Activated CD4-positive, alpha-beta T cell treated with anti-CD3 and anti-CD28 coated beads, Interleukin-2, amount 10 ng/mL, durations not matched to agents 24 days and 14 days (primary cell): ENCODE measurements around the gene API5. TPM values are rescaled to one million over a fixed set of nuclear protein-coding genes. Genes with fewer than 3 reads are reported as not detected.
A peak's percentile ranks its signal among the peaks of the same experiment; 100 is the strongest.
"Not testable (repeated sequence)": the region's sequence is repeated elsewhere in the genome, so short reads cannot be mapped to it uniquely, and the experiment has no call there.

Experiments used
- DNase-seq: peaks from one replicate; pipeline ENCODE4 v3.0.0; 2022
- H3K27ac Mint-ChIP-seq: one replicate; pipeline ENCODE4 v1.8.0; 2022; ENCODE audit warnings: mild to moderate bottlenecking, mixed read lengths
- H3K27me3 Mint-ChIP-seq: one replicate; pipeline ENCODE4 v1.8.0; 2022; ENCODE audit warnings: mixed read lengths
- H3K36me3 Mint-ChIP-seq: one replicate; pipeline ENCODE4 v1.8.0; 2022; ENCODE audit warnings: low read depth, mild to moderate bottlenecking, mixed read lengths
- H3K4me1 Mint-ChIP-seq: one replicate; pipeline ENCODE4 v1.8.0; 2021; ENCODE audit warnings: mixed read lengths
- H3K4me3 Mint-ChIP-seq: one replicate; pipeline ENCODE4 v1.8.0; 2022; ENCODE audit warnings: mild to moderate bottlenecking, moderate library complexity, mixed read lengths
- H3K9me3 Mint-ChIP-seq: one replicate; pipeline ENCODE4 v1.8.0; 2021; ENCODE audit warnings: mixed read lengths
- intact Hi-C: fragments of 100-400 bp; cut with micrococcal nuclease; formaldehyde crosslinking; loops from one replicate; pipeline ENCODE4 v1.15.1; 2023
- total RNA-seq: library from RNA; stranded (reverse); gene quantifications from 2 replicates; pipeline ENCODE4 v1.2.3, GENCODE V29; 2022

The API5 gene
- total RNA-seq, 1 donor from 2014 or later, result 182 TPM

DNA sequence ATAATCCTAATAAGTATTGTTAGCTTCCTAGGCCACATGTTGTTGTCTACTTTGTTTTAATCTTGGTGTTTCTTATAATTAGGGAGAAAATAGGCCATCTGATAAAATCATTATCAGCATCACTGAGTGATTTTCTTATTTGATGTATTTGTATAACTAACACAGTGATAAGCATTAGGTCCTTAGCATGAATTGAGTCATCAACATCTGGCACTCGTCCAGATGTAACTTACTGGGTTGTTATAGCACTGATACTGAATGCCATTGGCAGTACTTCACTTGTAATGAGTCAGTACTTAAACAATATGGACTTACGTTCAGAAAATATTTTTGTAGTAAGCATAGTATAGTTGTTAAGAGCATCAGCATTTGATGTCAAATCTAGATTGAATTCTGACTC lies 16.2 kb downstream of the API5 start:
- peaks cover 60% of the 10 kb centered on the region for H3K36me3 Mint-ChIP-seq

DNA sequence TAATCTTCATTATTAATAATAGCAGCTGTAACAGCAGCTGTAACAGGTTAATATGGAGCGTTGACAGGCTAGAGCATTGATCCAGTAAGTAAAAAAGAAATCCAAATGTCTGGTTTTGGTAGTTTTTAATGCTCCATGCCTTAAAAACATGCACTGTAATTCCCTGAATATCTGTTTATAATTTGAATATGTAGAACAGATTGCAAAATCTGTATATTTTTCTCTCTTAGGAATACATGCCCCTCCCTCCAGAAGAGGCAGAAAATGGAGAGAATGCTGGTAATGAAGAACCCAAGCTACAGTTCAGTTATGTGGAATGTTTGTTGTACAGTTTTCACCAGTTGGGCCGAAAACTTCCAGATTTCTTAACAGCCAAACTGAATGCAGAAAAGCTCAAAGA lies 16.7 kb downstream of the API5 start:
- Mint-ChIP-seq H3K27me3 (no peaks in the 10 kb centered on the region), H3K9me3 (no peaks in the 10 kb centered on the region), H3K4me3 (no peak overlapping the region), H3K4me1 (no peaks in the 10 kb centered on the region), H3K36me3 (peaks cover 55% of the 10 kb centered on the region), H3K27ac (no peak overlapping the region)
- DNase-seq, result no peak
- intact Hi-C loops, result no loop called here

More for the DNA sequence above, 16.2 kb downstream of the API5 start:
- Mint-ChIP-seq H3K4me3 (no peak overlapping the region), H3K4me1 (no peaks in the 10 kb centered on the region), H3K27ac (no peak overlapping the region), H3K9me3 (no peaks in the 10 kb centered on the region), H3K27me3 (no peaks in the 10 kb centered on the region)
- no peak for DNase-seq
- intact Hi-C loops, result no loop called here

GRCh38 chr11:43341159-43341558 lies 29.4 kb downstream of the API5 start:
- Mint-ChIP-seq H3K27me3 (no peaks in the 10 kb centered on the region), H3K4me3 (no peak overlapping the region), H3K27ac (no peak overlapping the region), H3K36me3 (peaks cover 30% of the 10 kb centered on the region), H3K9me3 (no peaks in the 10 kb centered on the region), H3K4me1 (no peaks in the 10 kb centered on the region)
- intact Hi-C loops, result no loop called here
- no peak for DNase-seq

GRCh38 chr11:43351426-43351825 lies 39.6 kb downstream of the API5 start:
- DNase-seq, H3K36me3 Mint-ChIP-seq, H3K4me3 Mint-ChIP-seq, H3K4me1 Mint-ChIP-seq, H3K27me3 Mint-ChIP-seq, H3K9me3 Mint-ChIP-seq, H3K27ac Mint-ChIP-seq, intact Hi-C loops: not testable (repeated sequence)

GRCh38 chr11:43354311-43354710 lies 42.5 kb downstream of the API5 start:
- intact Hi-C loops, result no loop called here
- no peak for DNase-seq
- Mint-ChIP-seq H3K4me1 (peaks cover 11% of the 10 kb centered on the region), H3K36me3 (peaks cover 3% of the 10 kb centered on the region), H3K27me3 (no peaks in the 10 kb centered on the region), H3K27ac (no peak overlapping the region), H3K9me3 (no peaks in the 10 kb centered on the region), H3K4me3 (no peak overlapping the region)

- no peak for DNase-seq
- no peak overlapping the region for H3K27ac Mint-ChIP-seq
- H3K4me1 Mint-ChIP-seq, result peaks cover 25% of the 10 kb centered on the region
- peaks cover 10% of the 10 kb centered on the region for H3K36me3 Mint-ChIP-seq
- no peak overlapping the region for H3K4me3 Mint-ChIP-seq
- intact Hi-C loops, result no loop called here
- no peaks in the 10 kb centered on the region for H3K9me3 Mint-ChIP-seq
- H3K27me3 Mint-ChIP-seq, result no peaks in the 10 kb centered on the region
Observed at GRCh38 chr11:43356336-43356735, 44.5 kb downstream of the API5 start.

DNA sequence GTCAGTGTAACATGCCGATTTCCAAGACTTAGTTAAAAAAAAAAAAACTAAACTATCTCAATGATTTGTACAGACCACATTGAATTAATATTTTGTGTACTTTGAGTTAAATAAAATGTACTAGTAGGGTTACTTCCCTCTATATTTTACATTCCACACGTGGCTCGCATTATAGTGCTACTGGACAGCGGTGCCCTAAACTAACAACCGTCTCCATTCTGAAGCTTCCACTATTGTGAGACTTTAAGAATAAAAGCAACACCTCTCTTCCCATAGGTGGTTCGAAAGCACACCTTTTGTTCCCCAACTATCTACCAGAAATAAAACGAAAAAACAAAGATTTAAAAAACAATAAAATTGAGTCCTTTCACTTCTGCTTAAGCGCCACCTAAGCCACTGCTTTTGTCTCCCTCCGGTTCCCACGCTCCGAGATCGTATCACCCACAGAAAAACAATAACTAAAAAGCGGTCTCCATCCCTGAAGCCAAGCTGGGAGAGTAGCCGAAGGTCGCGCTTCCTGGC lies 46.5 kb downstream of the API5 start:
- DNase-seq, result no peak
- peaks cover 29% of the 10 kb centered on the region for H3K4me1 Mint-ChIP-seq
- H3K27me3 Mint-ChIP-seq, result no peaks in the 10 kb centered on the region
- no peaks in the 10 kb centered on the region for H3K9me3 Mint-ChIP-seq
- peak overlapping the region; percentile 99 for H3K4me3 Mint-ChIP-seq
- peaks cover 13% of the 10 kb centered on the region for H3K36me3 Mint-ChIP-seq
- H3K27ac Mint-ChIP-seq, result peak overlapping the region; percentile 97
- intact Hi-C loops, result loop anchor here (1.0 to 2.0 kb wide), 3 partner anchors 34 to 60 kb away; partner anchors contain the start of gene API5

- no peaks in the 10 kb centered on the region for H3K27me3 Mint-ChIP-seq
- H3K27ac Mint-ChIP-seq, result peak within 1 kb of the TSS; percentile 97
Observed at GRCh38 chr11:43358801-43359421, 47.1 kb downstream of the API5 start, which contains the start of gene TTC17. Gene TTC17, plus strand, starts transcription at chr11:43358920. Its CDS starts 35 bp downstream, at chr11:43358955.

DNA sequence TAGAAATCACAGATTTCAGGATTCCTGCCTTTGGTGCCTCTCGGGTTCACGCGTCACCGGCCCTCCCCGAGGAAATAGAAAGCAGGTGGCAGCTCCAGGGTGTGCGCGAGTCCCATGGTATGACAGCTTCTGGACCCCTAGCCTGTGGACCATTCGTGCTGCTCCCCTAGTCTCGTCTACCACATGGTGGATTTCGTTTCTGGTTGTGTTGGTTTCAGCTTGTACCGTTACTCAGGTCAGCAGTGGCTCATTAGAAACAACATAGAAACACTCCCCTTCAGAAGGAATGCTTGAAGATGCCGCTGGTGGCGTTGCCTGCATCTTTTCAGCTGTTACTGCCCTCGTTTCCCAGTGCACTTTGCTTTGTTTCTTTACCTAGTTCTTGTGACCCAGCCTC lies 47.6 kb downstream of the API5 start:
- H3K4me1 Mint-ChIP-seq, result peaks cover 29% of the 10 kb centered on the region
- H3K4me3 Mint-ChIP-seq, result peak overlapping the region; percentile 99
- H3K36me3 Mint-ChIP-seq, result peaks cover 20% of the 10 kb centered on the region
- no peaks in the 10 kb centered on the region for H3K27me3 Mint-ChIP-seq
- intact Hi-C loops, result loop anchor here (2.0 kb wide), 2 partner anchors 33 to 59 kb away; no protein-coding TSS in a partner anchor
- DNase-seq, result peak; percentile 83
- no peaks in the 10 kb centered on the region for H3K9me3 Mint-ChIP-seq
- H3K27ac Mint-ChIP-seq, result peak overlapping the region; percentile 97

More at GRCh38 chr11:43358801-43359421, 47.1 kb downstream of the API5 start, which contains the start of gene TTC17:
- intact Hi-C loops, result loop anchor here (1.0 to 2.0 kb wide), 3 partner anchors 34 to 60 kb away; partner anchors contain the start of gene API5
- H3K36me3 Mint-ChIP-seq, result peaks cover 18% of the 10 kb centered on the region
- peak within 1 kb of the TSS; percentile 99 for H3K4me3 Mint-ChIP-seq
- peaks cover 29% of the 10 kb centered on the region for H3K4me1 Mint-ChIP-seq
- peak; percentile 98 for DNase-seq
- no peaks in the 10 kb centered on the region for H3K9me3 Mint-ChIP-seq

- H3K4me3 Mint-ChIP-seq, result peak overlapping the region; percentile 99
Observed at GRCh38 chr11:43360361-43361032, 48.7 kb downstream of the API5 start.

GRCh38 chr11:43366677-43367076 lies 54.9 kb downstream of the API5 start:
- H3K4me1 Mint-ChIP-seq, result peaks cover 19% of the 10 kb centered on the region
- no peak overlapping the region for H3K27ac Mint-ChIP-seq
- no peaks in the 10 kb centered on the region for H3K27me3 Mint-ChIP-seq
- H3K4me3 Mint-ChIP-seq, result no peak overlapping the region
- no peak for DNase-seq
- intact Hi-C loops, result no loop called here
- peaks cover 46% of the 10 kb centered on the region for H3K36me3 Mint-ChIP-seq
- no peaks in the 10 kb centered on the region for H3K9me3 Mint-ChIP-seq

More at GRCh38 chr11:43360361-43361032, 48.7 kb downstream of the API5 start:
- Mint-ChIP-seq H3K36me3 (peaks cover 24% of the 10 kb centered on the region), H3K27me3 (no peaks in the 10 kb centered on the region), H3K4me1 (peaks cover 30% of the 10 kb centered on the region), H3K9me3 (no peaks in the 10 kb centered on the region), H3K27ac (peak overlapping the region; percentile 97)
- no peak for DNase-seq
- intact Hi-C loops, result no loop called here

GRCh38 chr11:43367382-43368178 lies 55.8 kb downstream of the API5 start:
- Mint-ChIP-seq H3K4me3 (no peak overlapping the region), H3K9me3 (no peaks in the 10 kb centered on the region), H3K4me1 (peaks cover 19% of the 10 kb centered on the region), H3K27ac (no peak overlapping the region), H3K36me3 (peaks cover 43% of the 10 kb centered on the region), H3K27me3 (no peaks in the 10 kb centered on the region)
- intact Hi-C loops, result no loop called here
- no peak for DNase-seq

DNA sequence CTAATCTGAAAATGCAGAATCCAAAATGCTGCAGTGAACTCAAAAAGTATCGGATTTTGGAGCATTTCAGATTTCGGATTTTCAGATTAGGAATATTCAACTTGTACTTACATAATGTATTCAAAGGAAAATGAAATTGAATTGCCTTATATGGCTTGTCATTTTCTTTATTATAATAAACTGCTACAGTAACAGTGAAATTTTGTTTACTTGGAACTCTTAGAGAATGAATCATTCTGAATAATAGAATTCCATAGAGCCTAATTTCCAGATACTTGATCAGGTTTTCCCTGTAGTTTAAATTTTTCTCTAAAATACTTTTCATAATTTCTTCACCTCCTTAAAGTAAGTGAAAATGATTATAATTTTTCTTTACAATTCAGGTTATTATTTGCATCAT lies 64.3 kb downstream of the API5 start:
- peaks cover 21% of the 10 kb centered on the region for H3K36me3 Mint-ChIP-seq
- intact Hi-C loops, result no loop called here
- H3K27ac Mint-ChIP-seq, result no peak overlapping the region
- no peaks in the 10 kb centered on the region for H3K27me3 Mint-ChIP-seq
- peaks cover 12% of the 10 kb centered on the region for H3K4me1 Mint-ChIP-seq
- no peak overlapping the region for H3K4me3 Mint-ChIP-seq
- no peak for DNase-seq
- H3K9me3 Mint-ChIP-seq, result no peaks in the 10 kb centered on the region
